GM21367 (cell line): Measurements from ENCODE around the gene PNMA6F.

Source experiments
- ATAC-seq: cut with Tn5 transposase; IDR thresholded peaks from one replicate; pipeline ENCODE4 v1.9.1; 2021; ENCODE audit not compliant: unreplicated experiment

The PNMA6F gene

GRCh38 chrX:153321381-153322124, at the start of gene PNMA6F:
Gene PNMA6F, minus strand, starts transcription at chrX:153321767. Its CDS starts 1,093 bp downstream, at chrX:153320674.
- ATAC-seq, result no peak

GRCh38 chrX:153371256-153371655, 49.7 kb upstream of the PNMA6F start:
- no peak for ATAC-seq

- ATAC-seq, result no peak
Observed at GRCh38 chrX:153370293-153371055, 48.9 kb upstream of the PNMA6F start.

GRCh38 chrX:153366878-153367538, 45.4 kb upstream of the PNMA6F start:
- ATAC-seq, result no peak

- ATAC-seq, result no peak
Observed at GRCh38 chrX:153366119-153366518, 44.6 kb upstream of the PNMA6F start.

GRCh38 chrX:153365670-153366069, 44.1 kb upstream of the PNMA6F start:
- no peak for ATAC-seq

- ATAC-seq, result no peak
Observed at GRCh38 chrX:153361781-153362397, 40.3 kb upstream of the PNMA6F start.

- ATAC-seq, result no peak
Observed at GRCh38 chrX:153357877-153358276, 36.3 kb upstream of the PNMA6F start.

- ATAC-seq, result no peak
Observed at GRCh38 chrX:153353416-153353815, 31.8 kb upstream of the PNMA6F start.

GRCh38 chrX:153352858-153353257, 31.3 kb upstream of the PNMA6F start:
- ATAC-seq, result no peak

GRCh38 chrX:153351981-153352380, 30.4 kb upstream of the PNMA6F start:
- ATAC-seq, result no peak

GRCh38 chrX:153349952-153350351, 28.4 kb upstream of the PNMA6F start:
- ATAC-seq, result no peak

GRCh38 chrX:153348421-153348820, 26.9 kb upstream of the PNMA6F start:
- no peak for ATAC-seq

- no peak for ATAC-seq
Observed at GRCh38 chrX:153347530-153347929, 26.0 kb upstream of the PNMA6F start.

- no peak for ATAC-seq
Observed at GRCh38 chrX:153343674-153344073, 22.1 kb upstream of the PNMA6F start.

GRCh38 chrX:153342762-153343558, 21.4 kb upstream of the PNMA6F start:
- ATAC-seq, result no peak

- ATAC-seq, result no peak
Observed at GRCh38 chrX:153340111-153340510, 18.5 kb upstream of the PNMA6F start.

- no peak for ATAC-seq
Observed at GRCh38 chrX:153339662-153340061, 18.1 kb upstream of the PNMA6F start.

GRCh38 chrX:153338836-153339235, 17.3 kb upstream of the PNMA6F start:
- ATAC-seq, result no peak

- ATAC-seq, result no peak
Observed at GRCh38 chrX:153336988-153337387, 15.4 kb upstream of the PNMA6F start.
